GM19463 (cell line): ENCODE results near the gene POLR1H.

Experiments used
- ATAC-seq: cut with Tn5 transposase; IDR thresholded peaks from one replicate; pipeline ENCODE4 v1.9.1; 2021; ENCODE audit warnings: mild to moderate bottlenecking, moderate library complexity; ENCODE audit not compliant: unreplicated experiment

POLR1H gene

GRCh38 chr6:30061858-30062458 lies 893 bp downstream of the POLR1H start:
- no peak for ATAC-seq

GRCh38 chr6:30062471-30063178 lies 1.6 kb downstream of the POLR1H start:
- ATAC-seq = no peak

DNA sequence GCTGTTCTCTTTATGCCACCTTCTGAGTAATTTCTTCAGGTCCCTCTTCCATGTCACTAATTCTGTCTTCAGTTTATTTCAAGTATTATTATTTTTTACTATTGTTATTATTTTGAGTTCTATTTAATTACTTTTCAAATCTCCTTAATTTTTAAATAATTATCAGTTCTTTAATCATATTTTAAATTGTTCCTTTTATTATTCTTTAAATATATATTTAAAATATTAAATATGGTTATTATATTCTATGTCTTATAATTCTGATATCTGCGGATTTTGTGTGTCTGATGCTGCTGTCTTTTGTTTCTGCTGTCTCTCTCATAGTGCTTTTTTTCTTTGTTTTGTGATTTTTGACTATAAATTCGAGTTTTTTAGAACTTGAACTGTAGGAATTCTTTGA lies 2.2 kb downstream of the POLR1H start:
- no peak for ATAC-seq

DNA sequence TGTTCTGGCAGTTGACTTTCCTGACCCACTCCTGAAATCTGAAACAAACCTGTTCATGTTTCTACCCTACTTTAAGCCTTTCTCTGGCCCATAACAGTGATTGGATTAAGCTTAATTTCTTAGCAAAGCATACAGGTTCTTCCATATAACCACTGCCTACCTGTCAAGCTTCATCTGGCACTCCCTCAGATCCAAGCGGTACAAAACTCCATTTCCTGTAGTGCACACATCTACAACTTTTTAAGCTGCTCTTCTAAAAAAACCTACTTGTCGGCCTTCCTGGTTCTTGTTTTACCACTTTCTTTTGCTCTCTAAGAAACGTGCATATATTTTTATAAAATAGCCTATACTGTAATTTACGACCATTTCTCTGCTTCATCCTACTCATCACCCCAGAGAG lies 5.0 kb downstream of the POLR1H start:
- no peak for ATAC-seq

GRCh38 chr6:30066577-30067459 lies 5.8 kb downstream of the POLR1H start, which contains the start of gene PPP1R11:
Gene PPP1R11, plus strand, starts transcription at chr6:30067198. Its CDS starts 213 bp downstream, at chr6:30067411.
- peak; percentile 97 for ATAC-seq

- ATAC-seq = no peak
Observed at GRCh38 chr6:30067460-30068139, 6.5 kb downstream of the POLR1H start.

GRCh38 chr6:30071081-30071818 lies 10.2 kb downstream of the POLR1H start:
- no peak for ATAC-seq

GRCh38 chr6:30071858-30072257 lies 10.8 kb downstream of the POLR1H start:
- ATAC-seq = no peak

- ATAC-seq = no peak
Observed at GRCh38 chr6:30073489-30074235, 12.6 kb downstream of the POLR1H start.

DNA sequence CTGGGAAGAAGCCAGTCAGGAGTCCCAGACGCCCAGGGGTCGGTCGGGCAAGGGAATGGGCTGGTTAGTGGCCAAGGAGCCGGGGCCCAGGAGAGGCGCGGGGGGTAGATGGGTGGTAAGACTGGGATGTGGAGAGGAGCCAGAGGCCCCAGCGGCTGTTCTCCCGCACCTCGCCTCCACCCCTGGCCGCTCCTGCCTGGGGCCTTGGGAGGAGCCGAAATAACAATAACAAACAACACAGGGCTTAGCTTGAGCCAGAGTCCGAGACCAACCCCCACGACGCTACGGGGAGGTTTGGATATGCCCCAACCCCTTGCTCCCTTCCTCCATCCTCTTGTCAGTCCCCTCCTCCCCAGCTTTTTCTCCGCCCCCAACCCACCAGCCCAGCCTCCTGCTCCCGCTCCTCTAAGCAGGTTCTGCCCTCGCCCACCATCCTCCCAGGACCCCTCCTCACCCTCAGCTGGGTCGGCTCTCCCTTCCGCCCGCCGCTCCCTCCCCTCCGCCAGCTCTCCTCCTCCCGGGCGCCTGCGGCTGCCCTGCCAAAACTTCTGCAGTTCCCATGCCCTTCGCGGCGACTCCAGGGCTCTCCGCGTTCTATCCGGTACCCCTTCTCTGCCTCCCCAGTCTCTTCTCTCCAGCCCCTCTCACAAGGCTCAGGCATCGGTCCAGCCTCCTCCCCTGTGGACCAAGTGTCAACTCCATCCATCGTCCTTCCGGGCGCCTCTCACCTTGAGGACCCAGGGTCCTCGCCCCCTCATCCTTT lies 13.4 kb downstream of the POLR1H start:
- ATAC-seq = no peak

GRCh38 chr6:30075094-30075789 lies 14.2 kb downstream of the POLR1H start, which contains the start of gene RNF39:
Gene RNF39, minus strand, starts transcription at chr6:30075769. Its CDS starts 184 bp downstream, at chr6:30075585.
- no peak for ATAC-seq

DNA sequence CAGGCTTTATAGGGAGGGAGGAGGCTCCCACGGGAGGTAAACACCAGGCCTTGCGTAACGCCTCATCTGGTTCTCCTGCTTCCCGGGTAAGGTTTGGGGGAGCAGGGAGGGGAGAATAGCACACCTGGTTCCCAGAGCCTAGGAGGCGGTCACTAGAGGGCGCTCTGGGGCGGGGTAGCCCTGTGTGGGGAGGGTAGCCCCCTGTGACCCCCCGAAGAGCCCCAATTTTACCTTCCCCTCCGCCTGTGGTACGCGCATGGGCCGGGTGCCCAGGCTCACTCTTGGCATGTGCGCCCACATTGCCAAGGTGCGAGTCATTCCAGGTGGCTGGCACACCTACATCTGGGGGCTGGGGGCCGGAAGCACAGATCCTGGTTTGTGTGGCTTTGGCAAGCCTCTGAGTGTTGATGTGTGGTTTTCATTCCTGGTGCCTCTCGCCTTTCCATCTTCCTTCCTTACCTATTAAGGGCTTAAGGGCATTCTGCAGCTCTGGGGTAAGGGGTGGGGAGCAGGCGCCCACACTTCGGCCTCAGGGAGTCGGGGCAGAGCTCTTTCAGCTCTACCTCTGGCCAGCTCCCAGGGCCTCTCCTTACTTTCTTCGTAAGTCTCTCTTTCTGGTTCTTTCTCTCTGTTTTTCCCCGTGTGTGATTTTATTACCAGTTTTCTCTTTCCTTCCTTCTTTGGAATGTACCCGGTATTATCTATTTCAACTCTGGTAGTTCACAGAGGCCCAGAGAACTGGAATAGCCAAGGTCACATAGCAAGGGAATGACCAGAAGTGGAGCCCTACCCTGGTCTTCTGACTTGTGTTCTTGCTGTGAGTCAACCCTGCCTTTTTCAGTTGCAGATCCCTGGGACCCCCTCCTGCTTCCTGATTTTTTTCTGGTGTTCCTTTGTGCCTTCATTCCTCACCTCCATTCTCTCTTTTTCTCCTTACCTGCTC lies 15.0 kb downstream of the POLR1H start:
- no peak for ATAC-seq

- no peak for ATAC-seq
Observed at GRCh38 chr6:30077218-30077617, 16.2 kb downstream of the POLR1H start.

DNA sequence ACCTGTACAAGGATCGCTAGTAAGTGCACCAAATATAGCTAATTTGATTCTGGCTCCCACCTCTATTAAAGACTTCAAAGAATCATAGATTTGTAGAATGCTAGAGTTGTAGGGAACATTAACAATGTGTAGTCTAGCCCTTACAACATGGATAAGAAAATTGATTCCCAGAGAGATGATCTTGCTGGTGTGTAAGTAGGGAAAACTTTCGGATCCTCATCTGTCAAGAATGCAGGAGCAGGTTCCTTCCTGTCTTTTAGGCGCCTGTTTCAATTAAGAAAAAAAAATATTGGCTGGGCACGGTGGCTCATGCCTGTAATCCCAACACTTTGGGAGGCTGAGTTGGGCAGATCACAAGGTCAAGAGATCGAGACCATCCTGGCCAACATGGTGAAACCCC lies 26.8 kb downstream of the POLR1H start:
- no peak for ATAC-seq

DNA sequence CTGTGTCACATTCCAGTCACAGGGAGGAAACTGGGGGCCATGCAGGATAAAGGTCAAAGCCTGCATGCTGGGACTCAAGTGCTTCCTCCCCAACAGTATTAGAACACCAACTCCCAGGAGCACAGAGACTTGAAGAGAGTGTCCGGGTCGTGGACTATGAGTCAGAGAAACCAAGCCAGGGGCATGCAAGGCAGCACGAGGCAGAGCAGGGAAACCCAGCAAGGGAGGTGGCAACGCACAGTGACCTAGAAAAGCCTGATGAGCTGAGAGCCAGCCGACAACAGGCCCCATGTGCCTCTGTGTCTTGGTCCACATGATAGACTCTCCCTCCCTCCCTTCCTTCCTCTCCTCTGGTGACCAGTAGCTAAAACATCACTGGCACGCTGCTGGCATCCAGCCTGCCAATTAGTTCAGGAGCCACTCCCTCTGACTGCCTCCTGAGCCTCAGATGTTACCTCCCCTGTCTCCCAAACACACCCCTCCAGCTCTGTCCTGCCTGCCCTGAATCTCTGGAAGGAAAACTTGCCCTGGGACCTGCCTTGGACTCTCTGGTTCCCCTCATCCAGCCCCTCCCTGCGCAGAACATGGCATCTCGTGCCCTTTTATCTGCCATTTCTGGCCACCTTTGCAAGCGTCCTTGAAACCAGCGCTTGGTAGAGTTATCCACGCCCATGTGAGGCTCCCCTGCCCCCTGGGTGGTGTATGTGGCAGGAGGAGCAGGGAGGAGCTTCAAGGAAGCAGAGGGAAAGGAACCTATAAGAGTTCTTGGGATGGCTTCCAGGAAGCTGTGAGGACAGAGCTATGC lies 30.7 kb downstream of the POLR1H start:
- ATAC-seq = no peak

- no peak for ATAC-seq
Observed at GRCh38 chr6:30092852-30093543, 31.9 kb downstream of the POLR1H start.
